IMR-90 (cell line): Measurements from ENCODE around the gene PLCH1. TPM values are rescaled to one million over a fixed set of nuclear protein-coding genes. Genes with fewer than 3 reads are reported as not detected.

Experiments used
- ATAC-seq: fragments of 200-7000 bp; cut with Tn5 transposase; 2 replicates; pipeline ENCODE4 v1.9.1; 2020; ENCODE audit warnings: low read depth, mild to moderate bottlenecking, moderate library complexity
- BruUV-seq: library from RNA; stranded (reverse); fragments of 400-500 nt; replicated peaks from 2 replicates; lab custom pipeline; 2021; lab: Mats Ljungman, UMichigan
- CTCF ChIA-PET: fragments of 300-600 bp; formaldehyde crosslinking; extraction: SDS; loops from one replicate; lab custom pipeline; 2021; ENCODE audit warnings: antibody characterized with exemption; lab: Yijun Ruan, JAX
- POLR2A ChIA-PET: fragments of 300-600 bp; sonication (Branson Sonifier 250); formaldehyde crosslinking; loops from one replicate; lab custom pipeline; 2022; ENCODE audit warnings: antibody characterized with exemption; ENCODE audit not compliant: unreplicated experiment; lab: Charles Lee
- DNase-seq: peaks from one replicate; pipeline ENCODE4 v3.0.0; 2013
- H2AFZ ChIP-seq: replicated peaks from 2 replicates; pipeline ENCODE3; 2013; ENCODE audit warnings: low read length, mild to moderate bottlenecking; ENCODE audit not compliant: poor library complexity
- H2AK5ac ChIP-seq: 2 replicates; pipeline ENCODE4 v1.6.1; 2013; ENCODE audit warnings: low read depth, low read length, inconsistent platforms
- H2AK9ac ChIP-seq: replicated peaks from 2 replicates; pipeline ENCODE3; 2013; ENCODE audit warnings: mild to moderate bottlenecking, low read depth, low read length, moderate library complexity; ENCODE audit not compliant: poor library complexity
- H2BK120ac ChIP-seq: 2 replicates; pipeline ENCODE4 v1.6.1; 2013; ENCODE audit warnings: low read depth, low read length, inconsistent platforms
- H2BK15ac ChIP-seq: 3 replicates; pipeline ENCODE4 v1.6.1; 2013; ENCODE audit warnings: low read depth, low read length, inconsistent platforms
- H2BK20ac ChIP-seq: 2 replicates; pipeline ENCODE4 v1.6.1; 2013; ENCODE audit warnings: low read depth, mild to moderate bottlenecking, inconsistent platforms, low read length, moderate library complexity
- H2BK5ac ChIP-seq: 2 replicates; pipeline ENCODE4 v1.6.1; 2013; ENCODE audit warnings: mild to moderate bottlenecking, low read depth, low read length, inconsistent platforms; ENCODE audit not compliant: poor library complexity, severe bottlenecking
- H3K14ac ChIP-seq: replicated peaks from 2 replicates; pipeline ENCODE4 v1.6.1; 2013; ENCODE audit warnings: low read depth, low read length, inconsistent platforms
- H3K18ac ChIP-seq: 2 replicates; pipeline ENCODE4 v1.6.1; 2013; ENCODE audit warnings: low read depth, low read length, control low read depth
- H3K23ac ChIP-seq: 2 replicates; pipeline ENCODE4 v1.6.1; 2013; ENCODE audit warnings: low read depth, low read length, inconsistent platforms
- H3K27ac ChIP-seq: 2 replicates; pipeline ENCODE4 v1.5.1; 2013; ENCODE audit warnings: mild to moderate bottlenecking, control low read depth, low read length; ENCODE audit not compliant: insufficient read depth
- H3K27me3 ChIP-seq: 2 replicates; pipeline ENCODE4 v1.6.1; 2013; ENCODE audit warnings: low read length; ENCODE audit not compliant: control insufficient read depth, insufficient read depth
- H3K36me3 ChIP-seq: 2 replicates; pipeline ENCODE4 v1.6.1; 2013; ENCODE audit warnings: low read length, mixed read lengths; ENCODE audit not compliant: control insufficient read depth, insufficient read depth
- H3K4ac ChIP-seq: 2 replicates; pipeline ENCODE4 v1.6.1; 2013; ENCODE audit warnings: low read depth, low read length, inconsistent platforms
- H3K4me1 ChIP-seq: 2 replicates; pipeline ENCODE4 v1.6.1; 2013; ENCODE audit warnings: low read length, mixed read lengths; ENCODE audit not compliant: control insufficient read depth, insufficient read depth
- H3K4me2 ChIP-seq: 2 replicates; pipeline ENCODE4 v1.6.1; 2013; ENCODE audit warnings: low read depth, mild to moderate bottlenecking, control low read depth, low read length, moderate library complexity
- H3K4me3 ChIP-seq: 2 replicates; pipeline ENCODE4 v1.5.1; 2013; ENCODE audit warnings: low read depth, mild to moderate bottlenecking, control low read depth, low read length, moderate library complexity; ENCODE audit not compliant: insufficient read depth
- H3K56ac ChIP-seq: 2 replicates; pipeline ENCODE4 v1.6.1; 2013; ENCODE audit warnings: low read length, inconsistent platforms; ENCODE audit not compliant: insufficient read depth; ENCODE audit errors: extremely low read depth
- H3K79me1 ChIP-seq, 2 experiments: 2 replicates each; pipeline ENCODE4 v1.6.1; 2013; ENCODE audit warnings: low read length in 2 of 2, inconsistent platforms in 1 of 2, low read depth in 1 of 2
- H3K9ac ChIP-seq: 2 replicates; pipeline ENCODE4 v1.6.1; 2013; ENCODE audit warnings: low read depth, low read length, control low read depth
- H3K9me1 ChIP-seq: 2 replicates; pipeline ENCODE4 v1.6.1; 2013; ENCODE audit warnings: low read length, inconsistent platforms; ENCODE audit not compliant: insufficient read depth
- H3K9me3 ChIP-seq: 2 replicates; pipeline ENCODE4 v1.6.1; 2013; ENCODE audit warnings: low read length; ENCODE audit not compliant: control insufficient read depth, insufficient read depth
- H4K20me1 ChIP-seq: 2 replicates; pipeline ENCODE4 v1.6.1; 2013; ENCODE audit warnings: low read length, inconsistent platforms; ENCODE audit not compliant: insufficient read depth
- H4K5ac ChIP-seq: 2 replicates; pipeline ENCODE4 v1.6.1; 2013; ENCODE audit warnings: mild to moderate bottlenecking, low read depth, low read length, control low read depth
- H4K8ac ChIP-seq, 2 experiments: 2 replicates each; pipeline ENCODE4 v1.6.1; 2013; ENCODE audit warnings: low read depth in 2 of 2, low read length in 2 of 2, control low read depth in 1 of 2, inconsistent platforms in 1 of 2
- H4K91ac ChIP-seq: 2 replicates; pipeline ENCODE4 v1.6.1; 2013; ENCODE audit warnings: low read depth, low read length, inconsistent platforms; ENCODE audit not compliant: insufficient read depth
- RAD21 ChIP-seq: IDR thresholded peaks from 2 replicates; pipeline ENCODE4 v1.6.1; 2012; ENCODE audit warnings: low read length, improper control_type of control experiment
- WGBS, 2 experiments: methylation state at CpG; one replicate each; pipeline versions ENCODE4 v1.1.5 to v1.1.7; 2013; ENCODE audit warnings: missing lambda C conversion rate in 2 of 2; ENCODE audit not compliant: insufficient read length in 1 of 2; ENCODE audit errors: extremely low coverage in 2 of 2; 5-methylcytosine and 5-hydroxymethylcytosine counted together
- dilution Hi-C: fragments of 300-500 bp; cut with HindIII; formaldehyde crosslinking; loops from one replicate; pipeline ENCODE4 v1.14.3; 2018; ENCODE audit warnings: low sequenced_read_pairs; ENCODE audit not compliant: unreplicated experiment
- in situ Hi-C: fragments of 300-500 bp; cut with MboI; formaldehyde crosslinking; loops from 3 replicates; pipeline ENCODE4 v1.14.3; 2019; ENCODE audit warnings: low sequenced_read_pairs, inconsistent platforms, mixed read lengths
- intact Hi-C: fragments of 100-400 bp; cut with micrococcal nuclease; formaldehyde crosslinking; loops from 2 replicates; pipeline ENCODE4 v1.10.0; 2022
- polyA plus RNA-seq, 3 experiments: library from polyadenylated mRNA; depleted of rRNA; stranded (reverse); fragments of >200 nt; gene quantifications; 2 replicates each; pipeline ENCODE4 v1.2.3, GENCODE V29; 2012; ENCODE audit warnings: low replicate concordance in 1 of 3
- total RNA-seq: library from RNA; depleted of rRNA; stranded (reverse); fragments of >200 nt; gene quantifications from 2 replicates; pipeline ENCODE4 v1.2.3, GENCODE V29; 2012

Gene PLCH1
- total and polyA plus RNA-seq, 2 of the 4 experiments (the other 2 are of a cell fraction), result not detected

DNA sequence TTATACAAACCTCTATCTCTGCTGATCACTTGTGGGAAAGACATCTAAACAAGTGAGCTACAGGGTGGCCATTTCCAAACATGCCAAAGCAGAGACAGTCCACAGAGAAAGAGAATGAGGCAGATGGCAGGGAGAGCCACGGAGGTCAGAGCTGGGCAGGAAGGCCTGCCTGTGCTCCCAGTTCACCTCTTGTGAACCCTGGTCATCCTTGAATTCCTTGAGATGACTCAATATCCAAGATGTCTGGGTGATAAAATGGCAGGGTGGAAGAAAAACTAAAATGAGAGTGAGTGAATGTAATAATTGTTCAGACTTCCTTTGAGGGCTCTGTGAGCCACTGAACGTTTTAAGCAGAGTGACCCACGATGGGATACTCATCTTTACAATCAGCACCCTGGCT lies 104.8 kb downstream of the PLCH1 start:
- Histone ChIP-seq H4K91ac (no peak overlapping the region), H3K4me3 (no peak overlapping the region), H3K27me3 (no peaks in the 10 kb centered on the region), H2AK9ac (no peak overlapping the region), H3K4me1 (no peaks in the 10 kb centered on the region), H4K20me1 (no peaks in the 10 kb centered on the region), H2BK5ac (no peak overlapping the region), H2BK20ac (no peak overlapping the region), H3K56ac (no peak overlapping the region), H3K9me1 (no peaks in the 10 kb centered on the region), H2BK15ac (no peak overlapping the region), H3K14ac (no peak overlapping the region), H4K5ac (no peak overlapping the region), H2AK5ac (no peak overlapping the region), H3K9ac (no peak overlapping the region), H3K18ac (no peak overlapping the region), H3K23ac (no peak overlapping the region), H3K79me1 (no peaks in the 10 kb centered on the region), H3K27ac (no peak overlapping the region), H2BK120ac (no peak overlapping the region), H2AFZ (no peak overlapping the region), H3K4ac (no peak overlapping the region), H3K9me3 (no peaks in the 10 kb centered on the region), H4K8ac (no peak overlapping the region), H3K4me2 (no peak overlapping the region), H3K36me3 (no peaks in the 10 kb centered on the region)
- ATAC-seq (no peak), DNase-seq (no peak)
- ChIA-PET CTCF (no interaction called here), POLR2A (no interaction called here)
- no TSS peak for BruUV-seq
- WGBS, 2 experiments, result 33% methylated on average over 1 of the region's 3 CpGs; no CpG with 5 or more reads in 1 of the 2 experiments
- dilution Hi-C loops, result no loop called here
- in situ Hi-C loops, result no loop called here
- intact Hi-C loops, result no loop called here
- TF ChIP-seq RAD21, result no peak
